Measurements from ENCODE around the gene NID2. TPM values are rescaled to one million over a fixed set of nuclear protein-coding genes. Genes with fewer than 3 reads are reported as not detected.
A peak's percentile ranks its signal among the peaks of the same experiment; 100 is the strongest.

The NID2 gene
- total RNA-seq, 1 donor from 2014 or later = 42.5 TPM

DNA sequence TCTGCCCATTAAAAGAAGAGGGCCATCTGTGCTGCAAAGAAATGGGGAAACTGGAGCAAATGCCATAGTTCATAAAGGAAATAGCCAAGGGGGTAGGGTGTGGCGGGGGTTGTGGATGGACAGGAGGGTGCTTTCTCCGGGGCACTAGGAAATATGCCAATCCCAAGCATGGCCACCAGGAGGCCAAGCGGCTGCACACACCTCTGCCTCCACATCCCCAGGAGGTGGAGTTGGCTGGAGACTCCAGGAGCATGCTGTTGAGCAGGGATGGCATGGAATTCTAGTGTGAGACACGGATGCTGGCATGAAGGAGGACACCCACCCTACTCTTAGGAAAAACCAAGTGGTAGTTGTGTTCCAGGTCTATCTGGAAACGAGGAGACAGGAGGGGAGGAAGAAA lies 25.2 kb downstream of the NID2 start:
- Mint-ChIP-seq H3K27me3 (ENCODE audit: low read depth) (no peaks in the 10 kb centered on the region), H3K9me3 (no peaks in the 10 kb centered on the region), H3K4me1 (peaks cover 4% of the 10 kb centered on the region), H3K27ac (ENCODE audit: unreplicated experiment) (peak overlapping the region; percentile 6), H3K4me3 (no peak overlapping the region), H3K36me3 (ENCODE audit: low read depth) (no peaks in the 10 kb centered on the region)
- peak; percentile 51 for DNase-seq (ENCODE audit: low read depth, low spot score)
- TF ChIP-seq, protein P1, sequence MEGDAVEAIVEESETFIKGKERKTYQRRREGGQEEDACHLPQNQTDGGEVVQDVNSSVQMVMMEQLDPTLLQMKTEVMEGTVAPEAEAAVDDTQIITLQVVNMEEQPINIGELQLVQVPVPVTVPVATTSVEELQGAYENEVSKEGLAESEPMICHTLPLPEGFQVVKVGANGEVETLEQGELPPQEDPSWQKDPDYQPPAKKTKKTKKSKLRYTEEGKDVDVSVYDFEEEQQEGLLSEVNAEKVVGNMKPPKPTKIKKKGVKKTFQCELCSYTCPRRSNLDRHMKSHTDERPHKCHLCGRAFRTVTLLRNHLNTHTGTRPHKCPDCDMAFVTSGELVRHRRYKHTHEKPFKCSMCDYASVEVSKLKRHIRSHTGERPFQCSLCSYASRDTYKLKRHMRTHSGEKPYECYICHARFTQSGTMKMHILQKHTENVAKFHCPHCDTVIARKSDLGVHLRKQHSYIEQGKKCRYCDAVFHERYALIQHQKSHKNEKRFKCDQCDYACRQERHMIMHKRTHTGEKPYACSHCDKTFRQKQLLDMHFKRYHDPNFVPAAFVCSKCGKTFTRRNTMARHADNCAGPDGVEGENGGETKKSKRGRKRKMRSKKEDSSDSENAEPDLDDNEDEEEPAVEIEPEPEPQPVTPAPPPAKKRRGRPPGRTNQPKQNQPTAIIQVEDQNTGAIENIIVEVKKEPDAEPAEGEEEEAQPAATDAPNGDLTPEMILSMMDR (conservative IDR thresholded peaks at IDR 0.05) = peak; percentile 69

- Mint-ChIP-seq H3K27me3 (ENCODE audit: low read depth) (no peaks in the 10 kb centered on the region), H3K4me3 (no peak overlapping the region), H3K27ac (ENCODE audit: unreplicated experiment) (no peak overlapping the region), H3K4me1 (peaks cover 4% of the 10 kb centered on the region), H3K9me3 (no peaks in the 10 kb centered on the region), H3K36me3 (ENCODE audit: low read depth) (no peaks in the 10 kb centered on the region)
- TF ChIP-seq, protein P1 (conservative IDR thresholded peaks at IDR 0.05) = no peak
- no peak for DNase-seq (ENCODE audit: low read depth, low spot score)
Measured at GRCh38 chr14:52042371-52043289, 26.2 kb downstream of the NID2 start.

DNA sequence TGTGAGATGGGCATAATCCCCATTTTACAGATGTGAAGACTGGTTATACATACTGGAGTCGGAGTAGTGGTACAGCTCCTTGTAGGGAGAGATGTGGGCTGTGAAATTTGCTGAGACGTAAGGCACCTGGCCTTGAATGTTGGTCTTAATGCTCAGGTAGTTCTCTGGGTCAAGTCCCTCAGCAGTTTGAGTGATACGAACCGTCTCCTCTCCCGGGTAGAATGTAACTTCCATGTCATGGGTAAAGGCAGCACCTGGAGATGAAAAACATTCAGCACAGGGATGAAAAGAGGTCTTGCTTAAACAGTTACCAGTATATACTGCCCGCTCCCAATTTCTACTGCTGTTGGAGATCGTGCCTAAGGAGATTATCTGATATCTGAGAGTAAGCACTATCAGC lies 28.3 kb downstream of the NID2 start:
- Mint-ChIP-seq H3K27me3 (ENCODE audit: low read depth) (no peaks in the 10 kb centered on the region), H3K27ac (ENCODE audit: unreplicated experiment) (no peak overlapping the region), H3K4me3 (no peak overlapping the region), H3K4me1 (peaks cover 4% of the 10 kb centered on the region), H3K36me3 (ENCODE audit: low read depth) (peaks cover 6% of the 10 kb centered on the region), H3K9me3 (no peaks in the 10 kb centered on the region)
- TF ChIP-seq, protein P1 (conservative IDR thresholded peaks at IDR 0.05) = no peak
- no peak for DNase-seq (ENCODE audit: low read depth, low spot score)

- DNase-seq (ENCODE audit: low read depth, low spot score) = no peak
- Mint-ChIP-seq H3K4me1 (peaks cover 4% of the 10 kb centered on the region), H3K27ac (ENCODE audit: unreplicated experiment) (no peak overlapping the region), H3K4me3 (no peak overlapping the region), H3K36me3 (ENCODE audit: low read depth) (peaks cover 6% of the 10 kb centered on the region), H3K27me3 (ENCODE audit: low read depth) (no peaks in the 10 kb centered on the region), H3K9me3 (no peaks in the 10 kb centered on the region)
- TF ChIP-seq, protein P1 (conservative IDR thresholded peaks at IDR 0.05) = no peak
Measured at GRCh38 chr14:52039124-52039815, 29.6 kb downstream of the NID2 start.

DNA sequence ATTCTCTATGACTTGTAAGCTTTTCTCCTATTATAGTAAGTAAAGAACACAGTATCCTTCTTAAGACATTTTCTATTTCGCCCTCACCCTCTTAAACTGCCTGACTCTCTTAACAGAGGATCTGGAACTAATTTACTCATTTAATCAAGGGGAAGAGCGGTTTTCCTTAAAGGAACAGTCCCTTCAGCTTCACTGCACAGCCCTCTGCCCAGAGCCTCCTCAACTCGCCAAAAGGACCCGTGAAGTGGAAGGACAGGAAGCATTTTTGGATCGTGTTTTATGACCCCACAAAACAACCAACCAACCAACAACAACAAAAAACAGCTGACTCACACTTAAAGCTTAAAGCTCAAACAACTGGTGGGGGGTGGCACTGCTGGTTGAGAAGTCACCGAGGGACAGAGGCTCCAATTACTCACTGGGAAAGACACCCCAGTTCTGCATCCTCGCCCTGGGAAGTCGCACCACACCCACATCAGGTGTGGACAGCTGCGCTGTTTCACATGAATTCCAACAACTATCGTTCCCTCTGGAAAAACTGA lies 35.7 kb downstream of the NID2 start:
- Mint-ChIP-seq H3K9me3 (no peaks in the 10 kb centered on the region), H3K27ac (ENCODE audit: unreplicated experiment) (no peak overlapping the region), H3K4me1 (peaks cover 6% of the 10 kb centered on the region), H3K27me3 (ENCODE audit: low read depth) (no peaks in the 10 kb centered on the region), H3K4me3 (no peak overlapping the region), H3K36me3 (ENCODE audit: low read depth) (peaks cover 6% of the 10 kb centered on the region)
- DNase-seq (ENCODE audit: low read depth, low spot score) = no peak
- TF ChIP-seq, protein P1 (conservative IDR thresholded peaks at IDR 0.05) = no peak
